Measurements from ENCODE around the gene MCM9. TPM values are rescaled to one million over a fixed set of nuclear protein-coding genes. Genes with fewer than 3 reads are reported as not detected.

The MCM9 gene
- total RNA-seq, 1 experiment from 2014 or later = 17.8 TPM

Other genes with a start within 250 kb of the MCM9 start
- gene ASF1A, start 41.0 kb downstream of the MCM9 start, total RNA-seq (2014; rRNA removed; shearing (Covaris generic); ENCODE audit: low replicate concordance) = 79.9 and 90.8 TPM in 2 replicates
- gene FAM184A, start 143.5 kb upstream of the MCM9 start, total RNA-seq (2014; rRNA removed; shearing (Covaris generic); ENCODE audit: low replicate concordance) = 0.72 and 8.4 TPM in 2 replicates